Panc1 (cell line): ENCODE measurements around the gene FARP1. TPM values are rescaled to one million over a fixed set of nuclear protein-coding genes. Genes with fewer than 3 reads are reported as not detected.

ENCODE experiments used
- ATAC-seq: fragments of 200-7000 bp; cut with Tn5 transposase; 2 replicates; pipeline ENCODE4 v1.9.1; 2020; ENCODE audit warnings: mild to moderate bottlenecking, moderate library complexity
- BruUV-seq: library from RNA; stranded (reverse); fragments of 400-500 nt; replicated peaks from 2 replicates; lab custom pipeline; 2021; lab: Mats Ljungman, UMichigan
- CTCF ChIA-PET: fragments of 300-600 bp; sonication (Branson Sonifier 250); formaldehyde crosslinking; loops from one replicate; lab custom pipeline; 2022; ENCODE audit warnings: antibody characterized with exemption; lab: Charles Lee
- POLR2A ChIA-PET: fragments of 300-600 bp; sonication (Branson Sonifier 250); formaldehyde crosslinking; loops from one replicate; lab custom pipeline; 2022; ENCODE audit warnings: antibody characterized with exemption; lab: Charles Lee
- DNase-seq: peaks from one replicate; pipeline ENCODE4 v3.0.0-alpha.2; 2010; ENCODE audit warnings: low read depth, low spot score
- H3K27ac ChIP-seq: 2 replicates; pipeline ENCODE4 v1.5.1; 2011; ENCODE audit warnings: mild to moderate bottlenecking, low read length, inconsistent platforms
- H3K27me3 ChIP-seq: fragments of 200-500 bp; sonication (Bioruptor generic); 2 replicates; pipeline ENCODE4 v1.6.0; 2014; ENCODE audit warnings: low read length, inconsistent platforms; ENCODE audit not compliant: control insufficient read depth, insufficient read depth
- H3K36me3 ChIP-seq: fragments of 200-500 bp; sonication (Bioruptor generic); 2 replicates; pipeline ENCODE4 v1.5.1; 2014; ENCODE audit warnings: inconsistent platforms, mild to moderate bottlenecking, low read length, moderate library complexity; ENCODE audit not compliant: control insufficient read depth, insufficient read depth
- H3K4me1 ChIP-seq: 2 replicates; pipeline ENCODE4 v1.5.1; 2011; ENCODE audit warnings: inconsistent platforms, mild to moderate bottlenecking, low read length, moderate library complexity; ENCODE audit not compliant: control insufficient read depth, insufficient read depth
- H3K4me3 ChIP-seq, 2 experiments: 2 replicates each; pipeline ENCODE4 v1.5.1; 2011 to 2012; ENCODE audit warnings: low read depth in 2 of 2, low read length in 2 of 2, mild to moderate bottlenecking in 2 of 2, inconsistent platforms in 1 of 2, moderate library complexity in 1 of 2
- H3K9me3 ChIP-seq: fragments of 200-500 bp; sonication (Bioruptor generic); 2 replicates; pipeline ENCODE4 v1.5.1; 2014; ENCODE audit warnings: low read depth, mild to moderate bottlenecking, inconsistent platforms, low read length, moderate library complexity; ENCODE audit not compliant: control insufficient read depth, insufficient read depth
- POLR2AphosphoS5 ChIP-seq: IDR thresholded peaks from 2 replicates; pipeline ENCODE4 v1.6.1; 2012; ENCODE audit warnings: mild to moderate bottlenecking, low read depth, low read length, moderate library complexity
- SIN3A ChIP-seq: IDR thresholded peaks from 2 replicates; pipeline ENCODE4 v1.6.1; 2012; ENCODE audit warnings: low read depth, mild to moderate bottlenecking, low read length, moderate library complexity, borderline replicate concordance; ENCODE audit not compliant: insufficient read depth
- TCF7L2 ChIP-seq: IDR thresholded peaks from 2 replicates; pipeline ENCODE4 v1.6.1; 2011; ENCODE audit warnings: mild to moderate bottlenecking, low read depth, low read length, inconsistent platforms
- in situ Hi-C: cut with HindIII; loops from 2 replicates; pipeline ENCODE4 v1.10.0; 2016; ENCODE audit warnings: low sequenced_read_pairs, low pct_unique_long_range_greater_than_20kb
- intact Hi-C: fragments of 100-400 bp; cut with micrococcal nuclease; formaldehyde crosslinking; loops from one replicate; pipeline ENCODE4 v1.10.0; 2022; ENCODE audit not compliant: unreplicated experiment
- total RNA-seq: library from RNA; stranded (reverse); gene quantifications from one replicate; pipeline ENCODE4 v1.2.1, GENCODE V29; 2021; ENCODE audit not compliant: unreplicated experiment
- TF ChIP-seq, protein P1 (sequence below): fragments of 450-650 bp; IDR thresholded peaks from 2 replicates; pipeline ENCODE4 v1.5.1; 2017; ENCODE audit warnings: mild to moderate bottlenecking
- TF ChIP-seq, protein P2 (sequence below), 2 experiments: IDR thresholded peaks; 2 replicates each; pipeline ENCODE4 v1.6.1; 2011 to 2012; ENCODE audit warnings: low read depth in 2 of 2, control low read depth in 1 of 2, low read length in 1 of 2, mild to moderate bottlenecking in 1 of 2, moderate library complexity in 1 of 2; ENCODE audit not compliant: insufficient read depth in 1 of 2

The FARP1 gene
- total RNA-seq, 1 experiment from 2014 or later: 61.9 TPM

DNA sequence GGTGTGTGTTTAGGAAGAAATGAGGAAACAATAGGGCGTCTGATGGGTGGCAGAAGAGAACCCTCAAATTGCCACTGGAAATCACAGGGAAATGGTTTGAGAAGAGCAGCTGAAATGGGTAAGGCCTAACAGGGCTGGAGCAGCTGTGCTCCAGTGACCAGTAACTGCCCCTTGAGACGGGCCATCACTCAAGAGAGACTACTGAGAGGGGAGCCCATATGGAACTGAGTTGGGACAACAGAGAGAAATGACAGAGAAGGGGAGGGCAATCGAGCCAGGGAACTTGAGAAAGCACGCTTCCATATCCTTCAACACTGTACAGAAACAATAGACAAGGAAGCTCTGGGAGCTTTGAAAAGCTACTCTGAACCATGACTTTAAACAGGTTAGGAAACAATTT lies 209.3 kb downstream of the FARP1 start:
- DNase-seq (no peak), ATAC-seq (no peak)
- Histone ChIP-seq H3K4me3 (no peak overlapping the region), H3K27me3 (no peaks in the 10 kb centered on the region), H3K36me3 (no peaks in the 10 kb centered on the region), H3K4me1 (no peaks in the 10 kb centered on the region), H3K27ac (no peak overlapping the region), H3K9me3 (no peaks in the 10 kb centered on the region)
- in situ Hi-C loops: no loop called here
- ChIA-PET POLR2A (no interaction called here), CTCF (no interaction called here)
- no TSS peak for BruUV-seq
- intact Hi-C loops: no loop called here
- no peak for TF ChIP-seq TCF7L2
- TF ChIP-seq, protein P1, sequence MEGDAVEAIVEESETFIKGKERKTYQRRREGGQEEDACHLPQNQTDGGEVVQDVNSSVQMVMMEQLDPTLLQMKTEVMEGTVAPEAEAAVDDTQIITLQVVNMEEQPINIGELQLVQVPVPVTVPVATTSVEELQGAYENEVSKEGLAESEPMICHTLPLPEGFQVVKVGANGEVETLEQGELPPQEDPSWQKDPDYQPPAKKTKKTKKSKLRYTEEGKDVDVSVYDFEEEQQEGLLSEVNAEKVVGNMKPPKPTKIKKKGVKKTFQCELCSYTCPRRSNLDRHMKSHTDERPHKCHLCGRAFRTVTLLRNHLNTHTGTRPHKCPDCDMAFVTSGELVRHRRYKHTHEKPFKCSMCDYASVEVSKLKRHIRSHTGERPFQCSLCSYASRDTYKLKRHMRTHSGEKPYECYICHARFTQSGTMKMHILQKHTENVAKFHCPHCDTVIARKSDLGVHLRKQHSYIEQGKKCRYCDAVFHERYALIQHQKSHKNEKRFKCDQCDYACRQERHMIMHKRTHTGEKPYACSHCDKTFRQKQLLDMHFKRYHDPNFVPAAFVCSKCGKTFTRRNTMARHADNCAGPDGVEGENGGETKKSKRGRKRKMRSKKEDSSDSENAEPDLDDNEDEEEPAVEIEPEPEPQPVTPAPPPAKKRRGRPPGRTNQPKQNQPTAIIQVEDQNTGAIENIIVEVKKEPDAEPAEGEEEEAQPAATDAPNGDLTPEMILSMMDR: no peak
- TF ChIP-seq POLR2AphosphoS5: no peak
- no peak for TF ChIP-seq SIN3A
- TF ChIP-seq, protein P2, sequence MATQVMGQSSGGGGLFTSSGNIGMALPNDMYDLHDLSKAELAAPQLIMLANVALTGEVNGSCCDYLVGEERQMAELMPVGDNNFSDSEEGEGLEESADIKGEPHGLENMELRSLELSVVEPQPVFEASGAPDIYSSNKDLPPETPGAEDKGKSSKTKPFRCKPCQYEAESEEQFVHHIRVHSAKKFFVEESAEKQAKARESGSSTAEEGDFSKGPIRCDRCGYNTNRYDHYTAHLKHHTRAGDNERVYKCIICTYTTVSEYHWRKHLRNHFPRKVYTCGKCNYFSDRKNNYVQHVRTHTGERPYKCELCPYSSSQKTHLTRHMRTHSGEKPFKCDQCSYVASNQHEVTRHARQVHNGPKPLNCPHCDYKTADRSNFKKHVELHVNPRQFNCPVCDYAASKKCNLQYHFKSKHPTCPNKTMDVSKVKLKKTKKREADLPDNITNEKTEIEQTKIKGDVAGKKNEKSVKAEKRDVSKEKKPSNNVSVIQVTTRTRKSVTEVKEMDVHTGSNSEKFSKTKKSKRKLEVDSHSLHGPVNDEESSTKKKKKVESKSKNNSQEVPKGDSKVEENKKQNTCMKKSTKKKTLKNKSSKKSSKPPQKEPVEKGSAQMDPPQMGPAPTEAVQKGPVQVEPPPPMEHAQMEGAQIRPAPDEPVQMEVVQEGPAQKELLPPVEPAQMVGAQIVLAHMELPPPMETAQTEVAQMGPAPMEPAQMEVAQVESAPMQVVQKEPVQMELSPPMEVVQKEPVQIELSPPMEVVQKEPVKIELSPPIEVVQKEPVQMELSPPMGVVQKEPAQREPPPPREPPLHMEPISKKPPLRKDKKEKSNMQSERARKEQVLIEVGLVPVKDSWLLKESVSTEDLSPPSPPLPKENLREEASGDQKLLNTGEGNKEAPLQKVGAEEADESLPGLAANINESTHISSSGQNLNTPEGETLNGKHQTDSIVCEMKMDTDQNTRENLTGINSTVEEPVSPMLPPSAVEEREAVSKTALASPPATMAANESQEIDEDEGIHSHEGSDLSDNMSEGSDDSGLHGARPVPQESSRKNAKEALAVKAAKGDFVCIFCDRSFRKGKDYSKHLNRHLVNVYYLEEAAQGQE (IDR thresholded peaks at IDR 0.05; ENCODE audit: insufficient read depth in 1 of 2, low read depth in 2 of 2, low read length in 1 of 2): no peak

DNA sequence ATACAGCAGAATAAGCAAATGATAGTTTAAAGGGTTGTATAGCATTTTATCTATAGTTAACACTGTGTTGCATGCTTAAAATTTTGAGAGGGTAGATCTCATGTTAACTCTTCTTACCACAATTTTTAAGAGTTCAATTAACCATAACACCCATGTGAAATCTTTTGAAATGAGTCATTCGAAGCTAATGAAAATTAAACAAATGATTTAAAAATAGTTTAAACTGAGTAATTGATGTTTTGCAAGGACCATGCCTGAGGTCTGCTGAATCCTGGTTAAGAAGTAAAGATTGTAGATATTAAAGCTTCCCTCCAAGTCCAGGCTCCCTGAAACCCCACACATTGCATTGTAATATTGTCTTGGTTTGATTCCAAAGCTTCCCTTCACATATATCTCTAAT lies 210.9 kb downstream of the FARP1 start:
- ATAC-seq (no peak), DNase-seq (no peak)
- ChIA-PET CTCF (no interaction called here), POLR2A (no interaction called here)
- TF ChIP-seq POLR2AphosphoS5 (no peak), SIN3A (no peak), TCF7L2 (no peak)
- TF ChIP-seq, protein P2 (IDR thresholded peaks at IDR 0.05; ENCODE audit: insufficient read depth in 1 of 2, low read depth in 2 of 2, low read length in 1 of 2): no peak
- Histone ChIP-seq H3K9me3 (no peaks in the 10 kb centered on the region), H3K27me3 (no peaks in the 10 kb centered on the region), H3K4me3 (no peak overlapping the region), H3K36me3 (no peaks in the 10 kb centered on the region), H3K27ac (no peak overlapping the region), H3K4me1 (no peaks in the 10 kb centered on the region)
- TSS peak; percentile 36 for BruUV-seq
- in situ Hi-C loops (no loop called here), intact Hi-C loops (no loop called here)
